Measurements from ENCODE around the gene AMBRA1. TPM values are rescaled to one million over a fixed set of nuclear protein-coding genes. Genes with fewer than 3 reads are reported as not detected.

AMBRA1 gene
- total RNA-seq, 4 donors from 2014 or later, result 20.0 to 28.9 (median 26.0) TPM

- no peaks in the 10 kb centered on the region for H3K9me3 ChIP-seq
- no peak for DNase-seq (ENCODE audit: extremely low spot score)
- no peak overlapping the region for H3K4me3 ChIP-seq
- TF ChIP-seq, protein P1, sequence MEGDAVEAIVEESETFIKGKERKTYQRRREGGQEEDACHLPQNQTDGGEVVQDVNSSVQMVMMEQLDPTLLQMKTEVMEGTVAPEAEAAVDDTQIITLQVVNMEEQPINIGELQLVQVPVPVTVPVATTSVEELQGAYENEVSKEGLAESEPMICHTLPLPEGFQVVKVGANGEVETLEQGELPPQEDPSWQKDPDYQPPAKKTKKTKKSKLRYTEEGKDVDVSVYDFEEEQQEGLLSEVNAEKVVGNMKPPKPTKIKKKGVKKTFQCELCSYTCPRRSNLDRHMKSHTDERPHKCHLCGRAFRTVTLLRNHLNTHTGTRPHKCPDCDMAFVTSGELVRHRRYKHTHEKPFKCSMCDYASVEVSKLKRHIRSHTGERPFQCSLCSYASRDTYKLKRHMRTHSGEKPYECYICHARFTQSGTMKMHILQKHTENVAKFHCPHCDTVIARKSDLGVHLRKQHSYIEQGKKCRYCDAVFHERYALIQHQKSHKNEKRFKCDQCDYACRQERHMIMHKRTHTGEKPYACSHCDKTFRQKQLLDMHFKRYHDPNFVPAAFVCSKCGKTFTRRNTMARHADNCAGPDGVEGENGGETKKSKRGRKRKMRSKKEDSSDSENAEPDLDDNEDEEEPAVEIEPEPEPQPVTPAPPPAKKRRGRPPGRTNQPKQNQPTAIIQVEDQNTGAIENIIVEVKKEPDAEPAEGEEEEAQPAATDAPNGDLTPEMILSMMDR (IDR thresholded peaks at IDR 0.05), result no peak
- TF ChIP-seq POLR2AphosphoS5 (IDR thresholded peaks at IDR 0.05), result no peak
- intact Hi-C loops (cut with DNase I), result no loop called here
- no peak overlapping the region for H3K27ac ChIP-seq (replicated peaks in 1 of 4)
- H3K27me3 ChIP-seq, result no peaks in the 10 kb centered on the region
- peaks cover 14 to 37% (median 26%) of the 10 kb centered on the region in 4 donors for H3K4me1 ChIP-seq
- peaks cover 11 to 25% (median 15%) of the 10 kb centered on the region in 4 donors for H3K36me3 ChIP-seq
These were observed 149.5 kb downstream of the AMBRA1 start for GRCh38 chr11:46444305-46444704.

DNA sequence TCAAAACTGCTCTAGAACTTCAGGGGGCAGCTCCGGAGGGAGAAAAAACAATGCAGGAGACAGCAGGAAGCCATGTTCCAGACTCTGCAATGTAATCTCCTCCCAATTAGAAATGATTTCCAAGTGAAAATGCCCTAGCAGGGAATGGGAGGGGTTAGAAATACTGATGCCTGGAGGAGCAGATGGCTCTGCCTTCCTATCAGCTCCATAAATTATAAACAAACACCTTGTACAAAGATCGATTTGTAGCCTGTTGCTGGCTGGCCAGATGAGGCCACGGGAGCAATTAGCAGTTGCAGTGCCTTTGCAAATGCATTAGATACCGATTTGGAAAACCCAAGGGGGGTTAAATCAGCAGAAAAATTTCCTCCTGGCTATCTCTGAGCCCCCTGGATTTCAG is 155.6 kb downstream of the AMBRA1 start:
- Histone ChIP-seq H3K27me3 (no peaks in the 10 kb centered on the region), H3K36me3 (peaks cover 25 to 47% (median 30%) of the 10 kb centered on the region in 4 donors), H3K4me1 (peaks cover 0 to 12% (median 5%) of the 10 kb centered on the region in 4 donors), H3K9me3 (no peaks in the 10 kb centered on the region), H3K4me3 (no peak overlapping the region), H3K27ac (replicated peaks in 1 of 4) (no peak overlapping the region)
- TF ChIP-seq POLR2AphosphoS5 (IDR thresholded peaks at IDR 0.05) (no peak), POLR2A (IDR thresholded peaks at IDR 0.05; ENCODE audit: low read depth) (no peak), EP300 (IDR thresholded peaks at IDR 0.05) (no peak)
- TF ChIP-seq, protein P1 (IDR thresholded peaks at IDR 0.05), result no peak
- intact Hi-C loops (cut with DNase I), result no loop called here
- WGBS, result 62% methylated on average over 4 of the region's 4 CpGs
- no peak for DNase-seq (ENCODE audit: extremely low spot score)

- no peaks in the 10 kb centered on the region for H3K9me3 ChIP-seq
- WGBS, result 77% methylated on average over 6 of the region's 6 CpGs
- H3K4me1 ChIP-seq, result peaks cover 0 to 12% (median 5%) of the 10 kb centered on the region in 4 donors
- TF ChIP-seq, protein P1 (IDR thresholded peaks at IDR 0.05), result no peak
- intact Hi-C loops (cut with DNase I), result no loop called here
- no peaks in the 10 kb centered on the region for H3K27me3 ChIP-seq
- no peak overlapping the region for H3K4me3 ChIP-seq
- H3K36me3 ChIP-seq, result peaks cover 20 to 47% (median 31%) of the 10 kb centered on the region in 4 donors
- no peak overlapping the region for H3K27ac ChIP-seq (replicated peaks in 1 of 4)
- DNase-seq (ENCODE audit: extremely low spot score), result no peak
These were observed 156.6 kb downstream of the AMBRA1 start for GRCh38 chr11:46437122-46437689.

- 81% methylated on average over 3 of the region's 3 CpGs for WGBS
- TF ChIP-seq POLR2AphosphoS5 (IDR thresholded peaks at IDR 0.05), result no peak
- no peak for TF ChIP-seq EP300 (IDR thresholded peaks at IDR 0.05)
- TF ChIP-seq, protein P1 (IDR thresholded peaks at IDR 0.05), result no peak
- TF ChIP-seq POLR2A (IDR thresholded peaks at IDR 0.05; ENCODE audit: low read depth), result no peak
- DNase-seq (ENCODE audit: extremely low spot score), result no peak
- Histone ChIP-seq H3K9me3 (no peaks in the 10 kb centered on the region), H3K27ac (replicated peaks in 1 of 4) (no peak overlapping the region), H3K36me3 (peaks cover 14 to 47% (median 35%) of the 10 kb centered on the region in 4 donors), H3K27me3 (no peaks in the 10 kb centered on the region), H3K4me1 (peaks cover 0 to 12% (median 5%) of the 10 kb centered on the region in 4 donors), H3K4me3 (no peak overlapping the region)
- intact Hi-C loops (cut with DNase I), result no loop called here
These were observed 157.7 kb downstream of the AMBRA1 start for GRCh38 chr11:46436113-46436512.

GRCh38 chr11:46435679-46436078 is 158.1 kb downstream of the AMBRA1 start:
- no peak overlapping the region for H3K27ac ChIP-seq (replicated peaks in 1 of 4)
- intact Hi-C loops (cut with DNase I), result no loop called here

More at GRCh38 chr11:46435679-46436078, 158.1 kb downstream of the AMBRA1 start:
- Histone ChIP-seq H3K4me3 (no peak overlapping the region), H3K36me3 (peaks cover 14 to 50% (median 38%) of the 10 kb centered on the region in 4 donors), H3K27me3 (no peaks in the 10 kb centered on the region), H3K4me1 (peaks cover 0 to 12% (median 5%) of the 10 kb centered on the region in 4 donors), H3K9me3 (no peaks in the 10 kb centered on the region)
- TF ChIP-seq POLR2AphosphoS5 (IDR thresholded peaks at IDR 0.05) (no peak), POLR2A (IDR thresholded peaks at IDR 0.05; ENCODE audit: low read depth) (no peak), EP300 (IDR thresholded peaks at IDR 0.05) (no peak)
- TF ChIP-seq, protein P1 (IDR thresholded peaks at IDR 0.05), result no peak
- DNase-seq (ENCODE audit: extremely low spot score), result no peak
- WGBS, result 71% methylated on average over 3 of the region's 3 CpGs
